ENCODE results near the gene FAM241A. TPM values are rescaled to one million over a fixed set of nuclear protein-coding genes. Genes with fewer than 3 reads are reported as not detected.

FAM241A gene
- total RNA-seq, 3 donors from 2014 or later (not counting 1 experiment from before 2014, with no cell fraction given), result 0.36 to 0.75 (median 0.40) TPM

- no peak for TF ChIP-seq CTCF (IDR thresholded peaks at IDR 0.05)
- peaks cover 8% of the 10 kb centered on the region for H3K4me1 ChIP-seq (ENCODE audit: control insufficient read depth, insufficient read depth, low read length)
- DNase-seq (peak; percentile 87 to 88), ATAC-seq (peak; percentile 73 to 85 (median 77))
- H3K36me3 ChIP-seq (ENCODE audit: control insufficient read depth, insufficient read depth, low read length), result no peaks in the 10 kb centered on the region
- H3K9me3 Mint-ChIP-seq, result no peaks in the 10 kb centered on the region
- peak within 1 kb of the TSS; percentile 96 for H3K4me3 ChIP-seq (ENCODE audit: low read length)
- peaks cover 12 to 15% of the 10 kb centered on the region in 2 donors for H3K4me1 Mint-ChIP-seq
- H3K27ac Mint-ChIP-seq, result peak within 1 kb of the TSS; percentile 97 to 98
- intact Hi-C loops (cut with micrococcal nuclease), result loop anchor here (1.0 to 10.0 kb wide), 4 partner anchors 53 to 405 kb away; partner anchors contain the start of genes FAM241A, LARP7 and TIFA
- H3K27ac ChIP-seq (ENCODE audit: low read length), result peak within 1 kb of the TSS; percentile 95
- H3K9me3 ChIP-seq (ENCODE audit: control insufficient read depth, insufficient read depth, low read length), result no peaks in the 10 kb centered on the region
- WGBS (ENCODE audit: insufficient coverage), result under 1% methylated on average over 70 of the region's 70 CpGs
- H3K36me3 Mint-ChIP-seq, result no peaks in the 10 kb centered on the region
- H3K27me3 ChIP-seq (ENCODE audit: control insufficient read depth, insufficient read depth, low read length), result no peaks in the 10 kb centered on the region
- peaks cover under 1 to 2% of the 10 kb centered on the region in 2 donors for H3K27me3 Mint-ChIP-seq (ENCODE audit: low read depth in 2 of 2)
- peak within 1 kb of the TSS; percentile 96 for H3K4me3 Mint-ChIP-seq
Measured at GRCh38 chr4:112231779-112232713, 86.8 kb downstream of the FAM241A start, which contains the start of gene AP1AR. Gene AP1AR (plus strand): TSS chr4:112231787. CDS start chr4:112232092, 305 bp downstream.

- no peaks in the 10 kb centered on the region for H3K36me3 Mint-ChIP-seq
- Histone ChIP-seq H3K36me3 (ENCODE audit: control insufficient read depth, insufficient read depth, low read length) (no peaks in the 10 kb centered on the region), H3K9me3 (ENCODE audit: control insufficient read depth, insufficient read depth, low read length) (no peaks in the 10 kb centered on the region), H3K27ac (ENCODE audit: low read length) (no peak overlapping the region), H3K4me1 (ENCODE audit: control insufficient read depth, insufficient read depth, low read length) (peaks cover 8% of the 10 kb centered on the region), H3K27me3 (ENCODE audit: control insufficient read depth, insufficient read depth, low read length) (no peaks in the 10 kb centered on the region), H3K4me3 (ENCODE audit: low read length) (no peak overlapping the region)
- no CpG with 5 or more reads among the region's 3 CpGs for WGBS (ENCODE audit: insufficient coverage)
- ATAC-seq (no peak), DNase-seq (peak in 1 of 2 donors; percentile 82)
- peaks cover 16 to 24% of the 10 kb centered on the region in 2 donors for H3K4me1 Mint-ChIP-seq
- peak; percentile 69 for TF ChIP-seq CTCF (IDR thresholded peaks at IDR 0.05)
- H3K27ac Mint-ChIP-seq, result peak overlapping the region in 1 of 2 donors; percentile 46
- H3K9me3 Mint-ChIP-seq, result no peaks in the 10 kb centered on the region
- no peaks in the 10 kb centered on the region for H3K27me3 Mint-ChIP-seq (ENCODE audit: low read depth in 2 of 2)
- H3K4me3 Mint-ChIP-seq, result no peak overlapping the region
- intact Hi-C loops (cut with micrococcal nuclease), result loop anchor here (1.0 to 10.0 kb wide), 2 partner anchors 136 to 290 kb away; no protein-coding TSS in a partner anchor
Measured at GRCh38 chr4:112234952-112235609, 89.8 kb downstream of the FAM241A start.

- DNase-seq (no peak), ATAC-seq (no peak)
- no peak overlapping the region for H3K4me3 ChIP-seq (ENCODE audit: low read length)
- Mint-ChIP-seq H3K4me3 (no peak overlapping the region), H3K4me1 (peaks cover 17 to 20% of the 10 kb centered on the region in 2 donors), H3K27ac (no peak overlapping the region), H3K27me3 (ENCODE audit: low read depth in 2 of 2) (no peaks in the 10 kb centered on the region), H3K36me3 (no peaks in the 10 kb centered on the region), H3K9me3 (no peaks in the 10 kb centered on the region)
- no peaks in the 10 kb centered on the region for H3K9me3 ChIP-seq (ENCODE audit: control insufficient read depth, insufficient read depth, low read length)
- H3K36me3 ChIP-seq (ENCODE audit: control insufficient read depth, insufficient read depth, low read length), result no peaks in the 10 kb centered on the region
- H3K27me3 ChIP-seq (ENCODE audit: control insufficient read depth, insufficient read depth, low read length), result no peaks in the 10 kb centered on the region
- peaks cover 5% of the 10 kb centered on the region for H3K4me1 ChIP-seq (ENCODE audit: control insufficient read depth, insufficient read depth, low read length)
- no peak overlapping the region for H3K27ac ChIP-seq (ENCODE audit: low read length)
- TF ChIP-seq CTCF (IDR thresholded peaks at IDR 0.05), result no peak
- 94% methylated on average over 2 of the region's 2 CpGs for WGBS (ENCODE audit: insufficient coverage)
- intact Hi-C loops (cut with micrococcal nuclease), result loop anchor here (10.0 kb wide), 1 partner anchor 289 kb away; no protein-coding TSS in a partner anchor
Measured at GRCh38 chr4:112236040-112236439, 90.8 kb downstream of the FAM241A start.

Data from natural killer cell (primary cell).